Measurements from ENCODE around the gene PRRT3. TPM values are rescaled to one million over a fixed set of nuclear protein-coding genes. Genes with fewer than 3 reads are reported as not detected.

The PRRT3 gene
- total and polyA plus RNA-seq, 2 of the 4 experiments (the other 2 are of a cell fraction), result 0.72 to 4.2 TPM

GRCh38 chr3:9912294-9912935 lies 39.8 kb downstream of the PRRT3 start:
- H3K14ac ChIP-seq (replicated peaks; ENCODE audit: low read depth, low read length), result no peak overlapping the region; the same call in 1 of the 2 replicates
- intact Hi-C loops (cut with micrococcal nuclease) (no loop called here), in situ Hi-C loops (cut with MboI; ENCODE audit: low sequenced_read_pairs) (no loop called here), dilution Hi-C loops (cut with HindIII; ENCODE audit: low sequenced_read_pairs, unreplicated experiment) (no loop called here)
- ChIA-PET CTCF (no interaction called here), POLR2A (ENCODE audit: unreplicated experiment) (interaction anchor here (0.5 to 0.6 kb wide), 2 partner anchors 13 to 56 kb away, joined by 4 to 5 read pairs; no protein-coding TSS in a partner anchor)
- no TSS peak for BruUV-seq (replicated peaks)
- no peak overlapping the region for H4K91ac ChIP-seq (ENCODE audit: insufficient read depth, low read depth, low read length)
- H4K8ac ChIP-seq (ENCODE audit: low read depth in 2 of 2, low read length in 2 of 2), result no peak overlapping the region
- no peak overlapping the region for H2BK15ac ChIP-seq (ENCODE audit: low read depth, low read length)
- H4K20me1 ChIP-seq (ENCODE audit: insufficient read depth, low read length), result no peaks in the 10 kb centered on the region
- H3K36me3 ChIP-seq (ENCODE audit: control insufficient read depth, insufficient read depth, low read length), result no peaks in the 10 kb centered on the region
- H2BK5ac ChIP-seq (ENCODE audit: low read depth, low read length, poor library complexity, severe bottlenecking), result no peak overlapping the region
- no peak overlapping the region for H2AK9ac ChIP-seq (replicated peaks; ENCODE audit: low read depth, low read length, poor library complexity)
- TF ChIP-seq CTCF (conservative IDR thresholded peaks at IDR 0.05; ENCODE audit: low read depth, low read length), result no peak
- TF ChIP-seq ELK1 (IDR thresholded peaks at IDR 0.05; ENCODE audit: borderline replicate concordance, low read depth, low read length), result no peak
- TF ChIP-seq CEBPB (IDR thresholded peaks at IDR 0.05; ENCODE audit: low read depth, low read length), result peak; percentile 89
- TF ChIP-seq BHLHE40 (IDR thresholded peaks at IDR 0.05; ENCODE audit: low read depth, low read length), result 0 out of 2 replicates have a peak, but pooled peaks have one; percentile 18
- 0 out of 2 replicates have a peak, but pooled peaks have one; percentile 50 for TF ChIP-seq FOS (IDR thresholded peaks at IDR 0.05; ENCODE audit: low read depth, low read length)
- peak; percentile 86 for TF ChIP-seq NFE2L2 (IDR thresholded peaks at IDR 0.05; ENCODE audit: low read depth, low read length)
- no peak for TF ChIP-seq CHD1 (IDR thresholded peaks at IDR 0.05; ENCODE audit: low read depth, low read length)
- TF ChIP-seq MAFK (IDR thresholded peaks at IDR 0.05; ENCODE audit: low read depth, low read length), result peak; percentile 73
- H3K27ac ChIP-seq (ENCODE audit: insufficient read depth, low read length), result no peak overlapping the region
- H3K4me1 ChIP-seq (ENCODE audit: control insufficient read depth, insufficient read depth, low read length), result peaks cover 28% of the 10 kb centered on the region
- no peak overlapping the region for H3K23ac ChIP-seq (ENCODE audit: low read depth, low read length)
- no peak overlapping the region for H3K18ac ChIP-seq (ENCODE audit: low read depth, low read length)
- ATAC-seq (ENCODE audit: low read depth), result no peak
- H3K4me3 ChIP-seq (ENCODE audit: insufficient read depth, low read depth, low read length), result no peak overlapping the region
- peaks cover 2 to 21% of the 10 kb centered on the region in 2 experiments; a peak in 3 of 4 replicates for H3K79me1 ChIP-seq (ENCODE audit: low read depth in 1 of 2, low read length in 2 of 2)
- H2AFZ ChIP-seq (replicated peaks; ENCODE audit: low read length, poor library complexity), result no peak overlapping the region
- no peaks in the 10 kb centered on the region for H3K9me3 ChIP-seq (ENCODE audit: control insufficient read depth, insufficient read depth, low read length)
- no peak overlapping the region for H2BK20ac ChIP-seq (ENCODE audit: low read depth, low read length)
- no peak overlapping the region for H3K56ac ChIP-seq (ENCODE audit: extremely low read depth, insufficient read depth, low read length)
- H3K4ac ChIP-seq (ENCODE audit: low read depth, low read length), result no peak overlapping the region
- no peak overlapping the region for H2AK5ac ChIP-seq (ENCODE audit: low read depth, low read length)
- no peaks in the 10 kb centered on the region for H3K27me3 ChIP-seq (ENCODE audit: control insufficient read depth, insufficient read depth, low read length)
- H4K5ac ChIP-seq (ENCODE audit: low read depth, low read length), result no peak overlapping the region
- DNase-seq, result peak; percentile 82
- H3K9me1 ChIP-seq (ENCODE audit: insufficient read depth, low read length), result peaks cover 13% of the 10 kb centered on the region
- no peak overlapping the region for H3K9ac ChIP-seq (ENCODE audit: low read depth, low read length)
- 82% methylated on average over 3 of the region's 7 CpGs; no CpG with 5 or more reads in 1 of the 2 experiments for WGBS, 2 experiments (ENCODE audit: extremely low coverage in 2 of 2, insufficient read length in 1 of 2)
- H3K4me2 ChIP-seq (ENCODE audit: low read depth, low read length), result no peak overlapping the region
- H2BK120ac ChIP-seq (ENCODE audit: low read depth, low read length), result no peak overlapping the region
